ENCODE results near the gene CHRNE.

The CHRNE gene

DNA sequence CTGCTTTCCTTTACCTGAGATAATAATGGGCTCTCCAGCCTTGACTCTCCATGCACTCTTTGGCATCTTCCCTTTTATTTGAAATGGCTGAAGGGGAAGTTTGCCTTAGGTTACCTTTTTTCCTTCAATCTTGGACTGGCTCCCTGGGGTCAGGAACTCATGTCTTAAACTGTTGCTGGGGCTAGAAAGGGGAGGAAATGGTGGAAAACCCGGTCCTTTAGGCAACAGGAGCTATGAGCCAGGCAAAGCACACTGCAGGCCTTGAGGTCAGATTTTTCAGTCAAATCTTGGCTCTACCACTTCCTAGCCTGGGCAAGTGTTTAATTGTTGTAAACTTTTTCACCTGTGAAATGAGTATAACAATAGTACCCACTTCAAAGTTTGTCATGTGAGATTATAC lies 39.6 kb downstream of the CHRNE start:
- H3K4me1 ChIP-seq (ENCODE audit: insufficient read depth, low read length, severe bottlenecking) = no peaks in the 10 kb centered on the region
- 0 out of 2 replicates have a peak, but pooled peaks cover 3% of the 10 kb centered on the region for H3K36me3 ChIP-seq (ENCODE audit: insufficient read depth, low read length)
- H3F3A ChIP-seq (ENCODE audit: insufficient read depth, low read length) = no peaks in the 10 kb centered on the region
- no peaks in the 10 kb centered on the region for H3K9me3 ChIP-seq (ENCODE audit: low read length)
- H3K27me3 ChIP-seq (ENCODE audit: insufficient read depth, low read length) = no peaks in the 10 kb centered on the region
- no peak overlapping the region for H3K4me2 ChIP-seq (ENCODE audit: low read length)
- no peak overlapping the region for H3K27ac ChIP-seq (ENCODE audit: low read depth, low read length, poor library complexity, severe bottlenecking)
- no peaks in the 10 kb centered on the region for H3K9me2 ChIP-seq (ENCODE audit: low read depth, low read length)
- H2AFZ ChIP-seq (ENCODE audit: low read length) = no peak overlapping the region
- TF ChIP-seq EZH2 (IDR thresholded peaks at IDR 0.05; ENCODE audit: borderline replicate concordance, low read length) = no peak
- TF ChIP-seq, protein P1, sequence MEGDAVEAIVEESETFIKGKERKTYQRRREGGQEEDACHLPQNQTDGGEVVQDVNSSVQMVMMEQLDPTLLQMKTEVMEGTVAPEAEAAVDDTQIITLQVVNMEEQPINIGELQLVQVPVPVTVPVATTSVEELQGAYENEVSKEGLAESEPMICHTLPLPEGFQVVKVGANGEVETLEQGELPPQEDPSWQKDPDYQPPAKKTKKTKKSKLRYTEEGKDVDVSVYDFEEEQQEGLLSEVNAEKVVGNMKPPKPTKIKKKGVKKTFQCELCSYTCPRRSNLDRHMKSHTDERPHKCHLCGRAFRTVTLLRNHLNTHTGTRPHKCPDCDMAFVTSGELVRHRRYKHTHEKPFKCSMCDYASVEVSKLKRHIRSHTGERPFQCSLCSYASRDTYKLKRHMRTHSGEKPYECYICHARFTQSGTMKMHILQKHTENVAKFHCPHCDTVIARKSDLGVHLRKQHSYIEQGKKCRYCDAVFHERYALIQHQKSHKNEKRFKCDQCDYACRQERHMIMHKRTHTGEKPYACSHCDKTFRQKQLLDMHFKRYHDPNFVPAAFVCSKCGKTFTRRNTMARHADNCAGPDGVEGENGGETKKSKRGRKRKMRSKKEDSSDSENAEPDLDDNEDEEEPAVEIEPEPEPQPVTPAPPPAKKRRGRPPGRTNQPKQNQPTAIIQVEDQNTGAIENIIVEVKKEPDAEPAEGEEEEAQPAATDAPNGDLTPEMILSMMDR (IDR thresholded peaks at IDR 0.05; ENCODE audit: low read length) = no peak
- no peak overlapping the region for H3K9ac ChIP-seq (ENCODE audit: low read length)
- H3K4me3 ChIP-seq (ENCODE audit: low read depth, low read length, poor library complexity, severe bottlenecking) = no peak overlapping the region
- H4K20me1 ChIP-seq (ENCODE audit: insufficient read depth, low read length) = no peaks in the 10 kb centered on the region
- H3K79me2 ChIP-seq (ENCODE audit: insufficient read depth, low read length) = no peaks in the 10 kb centered on the region

DNA sequence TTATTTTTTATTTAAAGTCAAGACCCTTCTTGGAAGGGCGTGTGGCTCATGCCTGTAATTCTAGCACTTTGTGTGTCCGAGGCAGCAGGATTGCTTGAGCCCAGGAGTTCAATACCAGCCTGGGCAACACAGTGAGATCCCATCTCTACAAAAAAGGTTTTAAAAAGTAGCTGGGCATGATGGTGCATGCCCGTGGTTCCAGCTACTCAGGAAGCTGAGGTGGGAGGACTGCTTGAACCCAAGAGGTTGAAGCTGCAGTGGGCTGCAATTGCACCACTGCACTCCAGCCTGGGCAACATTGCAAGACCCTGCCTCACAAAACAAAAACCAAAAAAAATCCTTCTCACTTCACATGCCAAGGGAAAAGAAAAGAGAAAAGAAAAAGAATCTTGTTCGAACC lies 40.2 kb downstream of the CHRNE start:
- Histone ChIP-seq H3K9me3 (ENCODE audit: low read length) (no peaks in the 10 kb centered on the region), H3K27ac (ENCODE audit: low read depth, low read length, poor library complexity, severe bottlenecking) (no peak overlapping the region), H3K4me3 (ENCODE audit: low read depth, low read length, poor library complexity, severe bottlenecking) (no peak overlapping the region), H3K9me2 (ENCODE audit: low read depth, low read length) (no peaks in the 10 kb centered on the region), H3K79me2 (ENCODE audit: insufficient read depth, low read length) (no peaks in the 10 kb centered on the region), H3K9ac (ENCODE audit: low read length) (no peak overlapping the region), H3F3A (ENCODE audit: insufficient read depth, low read length) (no peaks in the 10 kb centered on the region), H2AFZ (ENCODE audit: low read length) (no peak overlapping the region), H3K27me3 (ENCODE audit: insufficient read depth, low read length) (no peaks in the 10 kb centered on the region), H3K4me1 (ENCODE audit: insufficient read depth, low read length, severe bottlenecking) (no peaks in the 10 kb centered on the region), H3K4me2 (ENCODE audit: low read length) (no peak overlapping the region), H3K36me3 (ENCODE audit: insufficient read depth, low read length) (0 out of 2 replicates have a peak, but pooled peaks cover 3% of the 10 kb centered on the region), H4K20me1 (ENCODE audit: insufficient read depth, low read length) (no peaks in the 10 kb centered on the region)
- no peak for TF ChIP-seq EZH2 (IDR thresholded peaks at IDR 0.05; ENCODE audit: borderline replicate concordance, low read length)
- TF ChIP-seq, protein P1 (IDR thresholded peaks at IDR 0.05; ENCODE audit: low read length) = no peak

DNA sequence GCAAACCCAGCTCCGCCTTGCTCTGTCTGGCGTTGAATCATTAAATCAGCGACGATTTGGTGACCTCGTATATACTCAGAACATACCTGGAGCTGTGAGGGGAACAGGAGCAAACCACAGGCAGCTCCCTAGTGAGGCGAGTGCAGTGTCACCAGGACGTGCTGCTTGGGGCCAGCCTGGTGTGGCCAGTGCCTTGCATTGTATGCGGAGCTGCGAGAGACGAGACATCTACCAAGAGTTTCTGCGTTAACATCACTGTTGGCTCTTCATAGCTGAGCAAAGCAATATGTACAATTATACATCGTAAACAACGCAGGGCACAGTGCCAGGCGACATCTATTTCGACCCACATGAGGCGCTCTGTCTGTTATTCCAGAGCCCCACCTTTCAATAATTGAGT lies 41.8 kb downstream of the CHRNE start:
- Histone ChIP-seq H3K9ac (ENCODE audit: low read length) (no peak overlapping the region), H3K27ac (ENCODE audit: low read depth, low read length, poor library complexity, severe bottlenecking) (no peak overlapping the region)

More for the DNA sequence above, 41.8 kb downstream of the CHRNE start:
- no peak overlapping the region for H3K4me2 ChIP-seq (ENCODE audit: low read length)
- no peak overlapping the region for H3K4me3 ChIP-seq (ENCODE audit: low read depth, low read length, poor library complexity, severe bottlenecking)
- no peaks in the 10 kb centered on the region for H3K79me2 ChIP-seq (ENCODE audit: insufficient read depth, low read length)
- no peaks in the 10 kb centered on the region for H3F3A ChIP-seq (ENCODE audit: insufficient read depth, low read length)
- TF ChIP-seq, protein P1 (IDR thresholded peaks at IDR 0.05; ENCODE audit: low read length) = no peak
- TF ChIP-seq EZH2 (IDR thresholded peaks at IDR 0.05; ENCODE audit: borderline replicate concordance, low read length) = no peak
- no peaks in the 10 kb centered on the region for H3K27me3 ChIP-seq (ENCODE audit: insufficient read depth, low read length)
- no peaks in the 10 kb centered on the region for H3K4me1 ChIP-seq (ENCODE audit: insufficient read depth, low read length, severe bottlenecking)
- no peaks in the 10 kb centered on the region for H4K20me1 ChIP-seq (ENCODE audit: insufficient read depth, low read length)
- H2AFZ ChIP-seq (ENCODE audit: low read length) = no peak overlapping the region
- 0 out of 2 replicates have a peak, but pooled peaks cover 3% of the 10 kb centered on the region for H3K36me3 ChIP-seq (ENCODE audit: insufficient read depth, low read length)
- no peaks in the 10 kb centered on the region for H3K9me2 ChIP-seq (ENCODE audit: low read depth, low read length)
- no peaks in the 10 kb centered on the region for H3K9me3 ChIP-seq (ENCODE audit: low read length)
